Measurements from ENCODE around the gene PLAC1.

DNA sequence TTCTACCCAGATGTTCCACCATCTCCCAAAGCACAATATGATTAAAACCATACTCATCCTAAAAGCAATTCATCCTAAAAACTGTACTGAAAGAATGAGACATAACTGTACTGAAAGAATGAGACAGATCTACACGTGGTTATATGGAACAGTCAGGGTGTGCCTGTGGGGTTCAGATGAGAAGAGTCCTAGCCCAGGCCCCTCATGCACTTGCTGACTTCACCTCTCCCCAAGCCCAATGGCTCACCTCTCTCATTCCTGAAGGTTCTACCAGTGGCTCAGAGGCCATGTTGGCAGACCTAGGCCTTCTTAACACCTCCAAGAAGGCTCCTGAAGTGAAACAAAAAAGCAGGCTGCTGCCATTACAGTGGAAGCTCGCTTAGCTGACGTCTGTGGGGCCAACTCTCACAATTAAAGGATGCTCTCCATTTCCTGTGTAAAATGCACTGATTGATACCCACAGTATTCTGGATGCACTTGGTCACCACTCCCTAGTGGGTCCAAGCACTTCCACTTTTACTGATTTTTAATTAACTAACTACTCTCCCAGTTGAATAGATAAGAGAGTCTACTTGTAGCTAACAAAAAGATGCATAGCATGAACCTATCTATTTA, 3.8 kb downstream of the PLAC1 start:
- TF ChIP-seq, protein P1, sequence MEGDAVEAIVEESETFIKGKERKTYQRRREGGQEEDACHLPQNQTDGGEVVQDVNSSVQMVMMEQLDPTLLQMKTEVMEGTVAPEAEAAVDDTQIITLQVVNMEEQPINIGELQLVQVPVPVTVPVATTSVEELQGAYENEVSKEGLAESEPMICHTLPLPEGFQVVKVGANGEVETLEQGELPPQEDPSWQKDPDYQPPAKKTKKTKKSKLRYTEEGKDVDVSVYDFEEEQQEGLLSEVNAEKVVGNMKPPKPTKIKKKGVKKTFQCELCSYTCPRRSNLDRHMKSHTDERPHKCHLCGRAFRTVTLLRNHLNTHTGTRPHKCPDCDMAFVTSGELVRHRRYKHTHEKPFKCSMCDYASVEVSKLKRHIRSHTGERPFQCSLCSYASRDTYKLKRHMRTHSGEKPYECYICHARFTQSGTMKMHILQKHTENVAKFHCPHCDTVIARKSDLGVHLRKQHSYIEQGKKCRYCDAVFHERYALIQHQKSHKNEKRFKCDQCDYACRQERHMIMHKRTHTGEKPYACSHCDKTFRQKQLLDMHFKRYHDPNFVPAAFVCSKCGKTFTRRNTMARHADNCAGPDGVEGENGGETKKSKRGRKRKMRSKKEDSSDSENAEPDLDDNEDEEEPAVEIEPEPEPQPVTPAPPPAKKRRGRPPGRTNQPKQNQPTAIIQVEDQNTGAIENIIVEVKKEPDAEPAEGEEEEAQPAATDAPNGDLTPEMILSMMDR (CRISPR knock-in tag; IDR thresholded peaks at IDR 0.05) = no peak
- TF ChIP-seq POLR2A (IDR thresholded peaks at IDR 0.05; ENCODE audit: insufficient read depth in 1 of 2, low read depth in 2 of 2, low read length in 2 of 2) (no peak), SPEN (CRISPR knock-in tag; IDR thresholded peaks at IDR 0.05; ENCODE audit: low read depth) (no peak), AKAP8 (CRISPR knock-in tag; IDR thresholded peaks at IDR 0.05) (no peak)

Data from HepG2 (cell line).